Effector CD4-positive, alpha-beta T cell (primary cell): ENCODE data around the gene RFX2.

Source experiments
- DNase-seq: peaks from one replicate; pipeline ENCODE4 v3.0.0-alpha.2; 2020

The RFX2 gene

DNA sequence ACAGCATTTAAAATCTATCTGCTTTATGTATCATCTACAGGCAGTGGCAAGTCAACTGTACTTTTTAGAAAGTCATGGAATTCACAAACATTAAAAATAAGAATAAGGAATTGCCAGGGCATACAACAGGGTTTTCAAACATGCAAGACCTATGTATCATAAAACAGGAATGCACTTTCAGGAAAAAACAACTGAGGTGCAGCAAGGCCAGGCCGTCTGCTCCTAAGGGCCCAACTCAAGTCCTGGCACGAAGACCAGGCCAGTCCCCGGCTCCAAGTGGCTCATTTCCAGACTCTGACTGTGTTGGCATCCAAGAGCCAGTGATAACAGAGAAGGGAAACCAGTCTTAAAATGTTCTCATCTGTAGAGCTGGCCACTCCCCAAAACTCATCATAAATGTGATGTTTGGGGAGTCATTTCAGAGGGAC is 7.1 kb downstream of the RFX2 start:
- DNase-seq: no peak

GRCh38 chr19:6101991-6102390 is 8.3 kb downstream of the RFX2 start:
- no peak for DNase-seq

DNA sequence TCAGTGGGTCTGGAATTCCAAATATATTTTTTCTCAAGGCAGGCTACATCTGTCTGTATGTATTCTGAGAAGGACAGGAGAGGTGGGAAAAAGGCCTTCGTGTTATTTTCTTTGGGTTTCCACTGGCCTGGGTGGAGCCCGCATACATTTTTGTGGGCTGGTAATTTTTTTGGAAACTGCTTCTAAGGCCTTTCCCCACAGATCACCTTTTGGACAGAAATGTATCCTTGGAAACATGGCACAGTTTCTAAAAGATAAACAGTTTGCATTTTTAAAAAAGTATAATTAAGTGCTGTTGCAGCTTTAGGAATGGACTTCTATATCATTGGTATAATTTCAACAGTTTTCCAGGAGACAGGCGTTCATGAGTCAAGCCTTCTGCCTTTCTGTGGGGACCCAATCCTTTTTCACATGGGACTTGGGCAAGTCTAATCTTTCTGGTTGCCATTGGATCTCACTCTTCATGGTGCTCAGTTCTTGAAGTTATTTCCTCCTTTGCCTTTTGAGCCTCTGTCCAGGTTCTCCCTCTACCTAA is 8.9 kb downstream of the RFX2 start:
- DNase-seq: no peak

DNA sequence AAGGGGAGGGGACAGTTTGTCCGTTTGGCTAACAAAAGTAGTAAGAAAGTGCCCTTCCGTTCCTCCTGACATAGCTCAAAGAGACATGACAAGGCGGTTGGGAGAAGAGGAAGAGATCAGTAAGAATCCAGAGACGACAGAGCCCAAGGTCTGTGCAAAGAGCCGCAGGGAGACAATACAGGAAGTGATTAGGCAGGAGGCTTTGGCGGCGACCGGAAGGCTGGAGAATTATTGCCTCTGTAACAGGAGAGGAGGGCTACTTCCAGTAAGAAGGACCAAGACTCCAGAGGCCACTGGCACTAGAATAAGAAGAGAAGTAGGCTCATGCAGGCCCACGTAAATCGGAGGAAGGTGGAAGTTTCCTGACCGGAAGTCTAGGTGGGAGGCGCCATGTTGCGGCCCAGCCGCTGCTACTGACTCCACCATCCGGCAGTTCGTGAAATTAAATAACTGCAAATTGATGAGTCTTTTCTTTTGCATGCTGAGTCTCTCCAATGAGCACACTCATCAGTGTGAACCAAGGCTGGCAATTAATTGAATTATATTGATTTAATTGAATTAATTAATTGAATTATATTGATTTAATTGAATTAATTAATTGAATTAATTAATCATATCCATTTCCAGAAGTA is 9.9 kb downstream of the RFX2 start:
- no peak for DNase-seq

GRCh38 chr19:6099599-6099998 is 10.7 kb downstream of the RFX2 start:
- DNase-seq: no peak

- DNase-seq: no peak
Measured at GRCh38 chr19:6099033-6099432, 11.3 kb downstream of the RFX2 start.

GRCh38 chr19:6098574-6098973 is 11.7 kb downstream of the RFX2 start:
- no peak for DNase-seq

DNA sequence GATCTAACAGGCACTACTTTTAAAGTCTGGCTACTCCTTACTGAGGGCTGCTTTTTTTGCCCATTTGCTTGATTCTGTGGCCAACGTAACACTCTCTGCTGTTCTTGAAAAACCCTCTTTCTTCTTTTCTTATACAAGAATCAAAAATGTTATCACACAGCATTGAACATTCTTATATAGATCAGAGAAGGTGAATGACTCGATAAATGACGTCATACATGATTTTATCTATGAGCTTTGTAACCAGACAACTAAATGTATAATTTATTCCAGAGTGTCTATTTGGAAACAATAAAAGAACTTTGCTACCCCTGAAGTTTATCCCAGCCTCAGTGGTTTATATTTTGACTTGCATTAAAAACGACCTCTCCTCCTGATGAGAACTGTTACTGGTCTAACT is 12.4 kb downstream of the RFX2 start:
- DNase-seq: no peak

GRCh38 chr19:6095760-6096159 is 14.5 kb downstream of the RFX2 start:
- DNase-seq: no peak

- DNase-seq: no peak
Measured at GRCh38 chr19:6092329-6093286, 17.7 kb downstream of the RFX2 start.

DNA sequence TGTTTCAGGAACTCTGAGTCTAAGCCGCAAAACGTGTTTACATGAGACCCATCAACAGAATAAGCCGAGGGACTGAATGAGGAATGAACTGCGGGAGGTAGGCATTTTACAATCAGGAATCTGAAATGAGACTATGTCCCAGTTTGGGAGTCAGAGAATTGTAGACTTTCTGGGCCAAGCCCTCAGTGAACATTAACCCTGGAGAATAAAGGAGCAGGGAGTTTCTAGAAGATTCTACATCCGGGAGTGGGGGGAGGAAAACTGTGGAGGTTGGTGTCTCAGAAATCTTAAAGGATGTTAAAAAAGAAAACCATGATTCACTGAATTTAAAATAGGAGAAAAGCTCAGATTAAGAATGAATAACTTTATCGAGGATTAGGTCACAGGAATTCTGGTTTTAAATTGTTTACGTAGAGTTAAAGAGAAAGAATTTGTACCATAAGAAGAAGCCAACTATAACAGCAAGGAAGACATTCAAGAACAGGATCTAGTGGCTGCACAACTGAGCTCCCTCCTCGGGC is 18.5 kb downstream of the RFX2 start:
- no peak for DNase-seq

GRCh38 chr19:6090634-6091033 is 19.7 kb downstream of the RFX2 start:
- DNase-seq: no peak

DNA sequence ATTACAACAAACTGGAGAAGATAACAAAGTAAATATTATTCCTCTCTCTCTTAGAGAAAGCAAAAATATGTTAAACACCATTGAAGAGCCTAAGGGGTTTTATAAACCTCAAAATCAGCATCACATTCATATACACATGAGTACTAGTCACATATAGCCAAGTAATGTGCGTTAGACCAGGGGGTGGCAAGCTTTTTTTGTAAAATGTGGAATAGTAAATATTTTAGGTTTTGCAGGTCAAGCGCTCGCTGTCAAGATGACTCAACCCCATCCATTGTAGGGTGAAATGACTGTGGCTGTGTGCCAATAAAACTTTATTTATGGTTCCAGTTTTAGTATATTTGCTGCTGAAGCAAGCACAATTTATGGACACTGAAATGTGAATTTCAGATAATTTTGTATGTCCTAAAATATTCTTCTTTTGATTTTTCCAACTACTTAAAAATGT is 21.7 kb downstream of the RFX2 start:
- no peak for DNase-seq

DNA sequence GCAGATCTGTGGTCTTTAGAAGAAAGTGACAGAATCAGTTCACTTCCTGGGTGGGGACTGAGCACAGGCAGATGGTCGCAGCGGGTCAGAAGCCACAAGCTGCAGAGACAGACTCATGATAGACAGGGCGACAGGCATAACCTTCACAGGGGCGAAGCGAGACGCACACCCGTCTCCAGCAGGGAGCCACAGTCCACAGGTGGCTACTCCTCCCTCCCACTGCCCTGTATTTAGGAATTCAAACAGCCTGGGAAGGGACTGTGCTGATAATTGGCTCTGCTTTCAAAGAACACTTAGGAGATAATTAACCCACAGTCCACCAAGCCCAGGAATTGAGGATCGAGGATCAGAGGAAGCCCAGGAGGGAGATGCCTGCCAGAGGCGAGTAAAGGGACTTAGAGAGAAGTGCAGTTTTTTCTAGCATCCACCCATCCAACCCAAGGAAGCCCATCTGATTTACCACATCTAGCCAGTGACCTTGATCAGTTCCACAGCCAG is 23.2 kb downstream of the RFX2 start:
- no peak for DNase-seq

- DNase-seq: no peak
Measured at GRCh38 chr19:6086068-6086788, 24.1 kb downstream of the RFX2 start.

GRCh38 chr19:6084821-6085220 is 25.5 kb downstream of the RFX2 start:
- DNase-seq: no peak

DNA sequence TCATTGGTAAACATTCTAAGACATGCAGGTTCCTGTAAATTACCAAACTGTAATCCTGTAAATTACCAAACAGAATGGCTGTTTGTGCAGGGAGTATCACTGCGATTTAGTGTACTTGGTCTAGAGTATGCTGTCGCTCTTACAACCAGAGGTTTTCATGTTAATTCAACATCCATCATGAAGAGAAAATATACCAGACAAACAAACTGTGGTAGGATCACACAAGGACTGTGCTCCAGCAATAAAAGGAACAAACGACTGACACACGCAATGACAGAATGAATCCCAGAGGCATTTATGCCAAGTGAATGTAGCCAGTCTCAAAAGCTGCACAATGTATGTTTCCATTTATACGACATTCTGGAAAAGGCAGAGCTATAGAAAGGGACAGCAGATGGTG is 31.2 kb downstream of the RFX2 start:
- DNase-seq: no peak

DNA sequence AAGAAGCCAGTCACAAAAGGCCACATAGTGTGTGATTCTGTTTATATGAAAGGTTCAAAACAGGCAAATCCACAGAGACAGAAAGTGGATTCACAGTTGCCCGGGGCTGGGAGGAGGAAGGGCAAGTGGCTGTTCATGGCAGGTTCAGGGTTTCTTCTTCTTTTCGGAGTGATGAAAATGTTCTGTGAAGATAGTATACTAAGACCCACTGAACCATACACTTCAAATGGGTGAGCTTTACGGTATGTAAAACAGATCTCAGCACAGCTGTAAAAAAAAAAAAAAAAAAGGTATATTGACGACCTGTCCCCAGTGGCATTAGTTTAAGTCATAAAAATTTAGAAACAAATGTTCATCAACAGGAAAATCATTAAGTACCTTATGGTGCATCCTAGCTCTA is 32.2 kb downstream of the RFX2 start:
- no peak for DNase-seq

GRCh38 chr19:6076675-6077463 is 33.4 kb downstream of the RFX2 start:
- DNase-seq: no peak

DNA sequence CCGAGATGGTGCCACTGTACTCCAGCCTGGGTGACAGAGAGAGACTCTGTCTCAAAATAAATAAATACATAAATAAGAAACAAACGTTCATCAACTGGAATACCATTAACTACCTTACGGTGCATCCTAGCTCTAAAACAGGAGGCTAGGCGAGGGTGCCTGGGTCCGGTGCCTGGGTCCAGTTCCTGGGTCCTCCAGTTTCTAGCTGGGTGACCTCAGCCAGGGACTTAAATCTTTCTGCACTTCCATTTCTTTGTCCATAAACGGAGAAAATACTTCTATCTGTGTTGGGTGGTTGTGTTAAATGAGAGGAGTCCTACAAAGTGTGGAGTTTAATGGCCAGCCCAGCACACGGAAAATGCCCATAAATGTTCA is 34.0 kb downstream of the RFX2 start:
- no peak for DNase-seq

GRCh38 chr19:6074709-6075403 is 35.4 kb downstream of the RFX2 start:
- DNase-seq: no peak
